ENCODE results near the gene PDE10A. TPM values are rescaled to one million over a fixed set of nuclear protein-coding genes. Genes with fewer than 3 reads are reported as not detected.

PDE10A gene
- total and polyA plus RNA-seq, 2 of the 4 experiments (the other 2 are of a cell fraction), result 3.4 to 12.4 TPM

GRCh38 chr6:165662041-165662748, 846 bp downstream of the PDE10A start:
- DNase-seq, result peak; percentile 18
- H2AK5ac ChIP-seq (ENCODE audit: low read depth, low read length), result no peak overlapping the region
- no peak overlapping the region for H3K56ac ChIP-seq (ENCODE audit: extremely low read depth, insufficient read depth, low read length)
- no peak overlapping the region for H2AK9ac ChIP-seq (replicated peaks; ENCODE audit: low read depth, low read length, poor library complexity)
- H3K23ac ChIP-seq (ENCODE audit: low read depth, low read length), result no peak overlapping the region
- TF ChIP-seq NFE2L2 (IDR thresholded peaks at IDR 0.05; ENCODE audit: low read depth, low read length), result no peak
- TF ChIP-seq RCOR1 (IDR thresholded peaks at IDR 0.05; ENCODE audit: insufficient replicate concordance, low read length), result no peak
- no peak for TF ChIP-seq POLR2A (IDR thresholded peaks at IDR 0.05; ENCODE audit: low read depth, low read length)
- TF ChIP-seq FOS (IDR thresholded peaks at IDR 0.05; ENCODE audit: low read depth, low read length), result no peak
- no peak for TF ChIP-seq CEBPB (IDR thresholded peaks at IDR 0.05; ENCODE audit: low read depth, low read length)
- TF ChIP-seq MAZ (IDR thresholded peaks at IDR 0.05; ENCODE audit: borderline replicate concordance, low read depth, low read length), result no peak
- no peak for TF ChIP-seq MXI1 (IDR thresholded peaks at IDR 0.05; ENCODE audit: borderline replicate concordance, low read depth, low read length)
- TF ChIP-seq RAD21 (IDR thresholded peaks at IDR 0.05; ENCODE audit: low read length), result no peak
- no peak for TF ChIP-seq CHD1 (IDR thresholded peaks at IDR 0.05; ENCODE audit: low read depth, low read length)
- no peak for TF ChIP-seq RFX5 (IDR thresholded peaks at IDR 0.05; ENCODE audit: low read depth, low read length)
- TF ChIP-seq ELK1 (IDR thresholded peaks at IDR 0.05; ENCODE audit: borderline replicate concordance, low read depth, low read length), result no peak
- no peak overlapping the region for H2BK15ac ChIP-seq (ENCODE audit: low read depth, low read length)
- peak overlapping the region; percentile 82 for H3K27ac ChIP-seq (ENCODE audit: insufficient read depth, low read length)
- dilution Hi-C loops (cut with HindIII; ENCODE audit: low sequenced_read_pairs, unreplicated experiment), result no loop called here
- no peaks in the 10 kb centered on the region for H3K36me3 ChIP-seq (ENCODE audit: control insufficient read depth, insufficient read depth, low read length)
- H4K91ac ChIP-seq (ENCODE audit: insufficient read depth, low read depth, low read length), result 0 out of 2 replicates have a peak overlapping the region, but pooled peaks have one; percentile 15
- no peaks in the 10 kb centered on the region for H3K9me3 ChIP-seq (ENCODE audit: control insufficient read depth, insufficient read depth, low read length)
- peaks cover 5% of the 10 kb centered on the region; the same call in 1 of the 2 replicates for H3K9me1 ChIP-seq (ENCODE audit: insufficient read depth, low read length)
- CTCF ChIA-PET, result no interaction called here
- H3K18ac ChIP-seq (ENCODE audit: low read depth, low read length), result 0 out of 2 replicates have a peak overlapping the region, but pooled peaks have one; percentile 32
- H3K14ac ChIP-seq (replicated peaks; ENCODE audit: low read depth, low read length), result no peak overlapping the region
- ATAC-seq (ENCODE audit: low read depth), result peak; percentile 28
- in situ Hi-C loops (cut with MboI; ENCODE audit: low sequenced_read_pairs), result no loop called here
- H2BK20ac ChIP-seq (ENCODE audit: low read depth, low read length), result no peak overlapping the region
- POLR2A ChIA-PET (ENCODE audit: unreplicated experiment), result no interaction called here
- peak overlapping the region; percentile 88 for H3K4me2 ChIP-seq (ENCODE audit: low read depth, low read length)
- H3K27me3 ChIP-seq (ENCODE audit: control insufficient read depth, insufficient read depth, low read length), result peaks cover 3% of the 10 kb centered on the region
- intact Hi-C loops (cut with micrococcal nuclease), result loop anchor here (2.0 to 10.0 kb wide), 3 partner anchors 67 to 443 kb away; no protein-coding TSS in a partner anchor
- no peak overlapping the region for H2BK120ac ChIP-seq (ENCODE audit: low read depth, low read length)
- no peak overlapping the region; a peak in 1 of 4 replicates for H4K8ac ChIP-seq (ENCODE audit: low read depth in 2 of 2, low read length in 2 of 2)
- peaks cover 7 to 24% of the 10 kb centered on the region in 2 experiments; a peak in 2 of 4 replicates for H3K79me1 ChIP-seq (ENCODE audit: low read depth in 1 of 2, low read length in 2 of 2)
- peak overlapping the region; percentile 93 for H2AFZ ChIP-seq (replicated peaks; ENCODE audit: low read length, poor library complexity)
- peak overlapping the region; percentile 62 for H2BK5ac ChIP-seq (ENCODE audit: low read depth, low read length, poor library complexity, severe bottlenecking)
- H3K4me1 ChIP-seq (ENCODE audit: control insufficient read depth, insufficient read depth, low read length), result peaks cover 11% of the 10 kb centered on the region
- H3K9ac ChIP-seq (ENCODE audit: low read depth, low read length), result peak overlapping the region; percentile 79
- no peak overlapping the region for H3K4ac ChIP-seq (ENCODE audit: low read depth, low read length)
- no TSS peak for BruUV-seq (replicated peaks)
- H4K5ac ChIP-seq (ENCODE audit: low read depth, low read length), result no peak overlapping the region
- 0% methylated on average over 26 of the region's 100 CpGs; no CpG with 5 or more reads in 1 of the 2 experiments for WGBS, 2 experiments (ENCODE audit: extremely low coverage in 2 of 2, insufficient read length in 1 of 2)
- peak overlapping the region; percentile 75 for H3K4me3 ChIP-seq (ENCODE audit: insufficient read depth, low read depth, low read length)
- H4K20me1 ChIP-seq (ENCODE audit: insufficient read depth, low read length), result peaks cover 17% of the 10 kb centered on the region
